KG1 (cell line): Measurements from ENCODE around the gene MLPH.
A peak's percentile ranks its signal among the peaks of the same experiment; 100 is the strongest.

Experiments
- DNase-seq: peaks from one replicate; lab custom pipeline; 2025; lab: John Stamatoyannopoulos, UW

Gene MLPH

DNA sequence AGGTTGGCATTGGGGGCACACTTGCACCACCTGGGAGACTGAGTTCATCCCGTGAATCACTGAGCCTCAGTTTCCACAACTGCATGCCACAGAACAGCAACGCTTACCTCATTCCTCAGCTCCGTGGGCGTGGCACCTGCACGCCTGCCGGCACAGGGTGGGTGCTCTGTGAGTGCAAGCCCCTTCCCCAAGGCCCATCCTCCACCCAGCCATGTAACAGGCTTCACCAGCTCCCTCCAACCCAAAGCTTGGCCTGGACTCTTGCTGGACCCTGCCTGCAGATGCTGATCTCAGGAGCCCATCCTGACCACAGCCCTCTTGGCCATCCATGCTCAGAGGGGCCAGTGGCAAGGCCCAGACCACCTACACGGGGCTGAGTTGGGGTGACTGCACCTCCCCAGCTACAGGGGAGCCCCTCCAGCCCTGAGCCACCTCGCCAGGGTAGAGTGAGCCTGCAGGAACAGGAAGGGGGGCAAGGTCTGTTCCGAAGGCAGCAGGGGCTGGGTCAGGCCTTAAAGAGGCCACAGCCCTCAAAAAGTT lies 81.1 kb downstream of the MLPH start:
- no peak for DNase-seq

DNA sequence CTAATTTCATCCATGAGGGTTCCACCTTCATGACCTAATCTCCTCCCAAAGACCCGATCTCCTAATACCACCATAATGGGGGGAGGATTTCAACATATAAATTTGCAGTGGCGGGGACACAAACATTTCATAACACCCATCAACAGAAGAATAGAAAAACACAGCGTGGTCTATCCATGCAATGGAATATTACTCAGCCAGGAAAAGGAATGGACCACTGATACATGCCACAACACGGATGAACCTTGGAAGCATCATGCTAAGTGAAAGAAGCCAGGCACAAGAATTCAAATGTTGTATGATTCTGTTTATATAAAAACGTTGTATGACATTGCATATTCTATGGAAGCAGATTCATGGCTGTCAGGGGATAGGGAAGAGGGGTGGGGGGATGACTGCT lies 82.0 kb downstream of the MLPH start:
- no peak for DNase-seq

DNA sequence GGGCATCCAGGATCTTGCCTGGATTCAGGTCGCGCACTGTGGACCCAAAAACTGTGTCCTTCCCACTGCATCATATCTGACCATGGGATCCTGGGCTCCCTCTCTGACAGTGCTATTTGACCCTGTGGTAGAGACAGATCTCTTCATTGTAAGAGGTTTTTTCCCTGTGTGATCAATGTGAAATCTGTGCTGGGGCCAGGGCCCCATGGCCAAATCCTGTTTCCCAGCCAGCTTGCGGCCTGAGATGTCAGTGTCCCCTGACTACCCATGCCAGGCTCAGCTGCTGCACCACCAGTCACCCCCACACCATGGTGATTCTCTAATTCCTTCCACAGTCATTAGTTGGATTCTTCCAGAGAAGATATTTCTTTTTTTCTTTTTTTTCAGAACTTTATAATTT lies 82.8 kb downstream of the MLPH start:
- DNase-seq: no peak

DNA sequence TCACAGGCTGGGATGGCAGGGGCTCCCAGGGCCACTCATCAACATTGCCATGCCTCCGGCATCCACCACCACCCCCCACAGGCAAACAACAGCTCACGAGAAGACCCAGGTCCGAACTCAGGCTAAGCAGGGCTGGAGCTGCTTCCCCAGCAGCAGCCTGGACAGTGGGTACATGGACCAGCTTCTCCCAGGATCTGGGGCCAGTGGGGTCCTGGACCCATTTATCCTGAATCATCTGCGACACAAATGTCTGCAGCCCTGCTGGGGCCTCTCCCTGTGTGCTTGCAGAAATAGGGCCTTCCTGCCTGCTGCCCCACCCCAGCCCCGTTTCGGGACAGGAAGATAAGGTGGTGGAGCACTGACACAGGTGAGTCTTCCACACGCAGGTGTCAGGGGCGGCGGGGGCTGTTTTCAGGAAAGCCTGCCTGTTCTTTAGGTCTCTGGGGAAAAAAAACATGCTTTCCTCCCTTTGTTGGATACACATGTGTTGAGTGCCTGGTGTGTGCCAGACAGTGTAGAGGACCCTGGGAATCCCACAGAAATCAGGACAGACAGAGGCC lies 83.8 kb downstream of the MLPH start:
- no peak for DNase-seq

DNA sequence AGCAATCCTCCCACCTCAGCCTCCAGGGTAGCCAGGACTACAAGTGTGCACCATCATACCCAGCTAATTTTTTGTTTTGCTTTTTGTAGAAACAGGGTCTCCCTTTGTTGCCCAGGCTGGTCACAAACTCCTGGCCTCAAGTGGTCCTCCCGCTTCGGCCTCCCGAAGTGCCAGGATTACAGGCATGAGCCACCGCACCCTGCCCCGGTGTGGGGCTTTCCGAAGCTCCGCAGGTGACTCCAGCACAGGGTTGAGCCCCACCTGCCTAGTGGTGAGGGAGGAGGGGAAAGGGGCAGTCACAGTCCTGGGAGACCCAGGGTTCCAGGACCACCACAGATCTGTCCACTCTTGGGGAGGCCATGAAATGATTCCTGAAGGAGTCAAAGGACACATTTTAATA lies 84.5 kb downstream of the MLPH start:
- no peak for DNase-seq

DNA sequence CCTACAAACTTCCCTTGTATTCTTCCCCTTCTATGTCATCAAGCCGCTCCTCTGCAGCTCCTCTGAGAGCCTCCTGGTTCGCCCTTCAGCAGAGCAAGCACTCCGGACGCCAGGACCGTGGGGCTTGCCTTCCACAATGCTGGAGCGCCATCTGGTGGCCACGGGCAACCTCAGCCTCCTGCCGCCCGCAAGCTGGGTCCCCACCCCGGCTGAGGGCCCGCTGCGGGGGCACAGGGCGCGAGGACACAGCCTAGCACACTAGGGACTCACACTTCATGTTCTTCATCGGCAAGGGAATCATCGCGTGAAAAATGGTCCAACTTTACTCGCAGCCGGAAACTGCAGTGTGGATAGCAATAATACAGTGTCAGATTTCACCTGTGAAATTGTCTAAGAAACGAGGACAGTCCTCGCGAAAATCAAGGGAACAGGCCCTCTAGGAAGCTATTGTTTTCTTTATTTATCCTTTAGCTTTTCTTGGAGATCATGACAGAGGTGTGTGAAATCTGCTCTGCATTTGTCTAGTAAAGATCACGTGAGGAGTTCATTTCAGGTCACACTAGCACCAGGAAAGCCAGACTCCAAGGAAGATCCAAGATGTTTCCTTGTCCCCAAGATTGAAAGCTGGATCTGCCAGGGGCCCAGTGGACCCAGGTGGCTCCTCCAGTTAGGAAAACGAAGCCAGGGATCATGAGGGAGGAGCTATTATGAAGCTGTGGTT lies 85.1 kb downstream of the MLPH start:
- peak; percentile 50 for DNase-seq

DNA sequence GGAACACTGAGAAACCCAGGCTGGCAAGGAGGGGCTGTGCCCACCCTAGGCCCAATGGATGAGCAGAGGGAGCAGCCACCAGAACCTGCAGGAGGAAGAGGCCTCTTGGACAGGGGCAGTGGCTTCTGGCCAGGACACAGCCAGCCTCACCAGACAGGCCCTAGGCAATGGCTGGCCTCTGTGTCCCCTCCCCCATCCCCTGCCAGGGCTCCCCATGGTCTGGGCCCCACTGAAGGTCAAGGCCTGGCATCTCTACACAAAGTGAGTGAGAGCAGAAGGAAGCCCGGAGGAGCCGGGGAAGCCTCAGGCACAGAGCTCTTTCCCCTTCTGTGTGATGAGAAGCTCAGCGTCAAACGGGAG lies 85.7 kb downstream of the MLPH start:
- no peak for DNase-seq

DNA sequence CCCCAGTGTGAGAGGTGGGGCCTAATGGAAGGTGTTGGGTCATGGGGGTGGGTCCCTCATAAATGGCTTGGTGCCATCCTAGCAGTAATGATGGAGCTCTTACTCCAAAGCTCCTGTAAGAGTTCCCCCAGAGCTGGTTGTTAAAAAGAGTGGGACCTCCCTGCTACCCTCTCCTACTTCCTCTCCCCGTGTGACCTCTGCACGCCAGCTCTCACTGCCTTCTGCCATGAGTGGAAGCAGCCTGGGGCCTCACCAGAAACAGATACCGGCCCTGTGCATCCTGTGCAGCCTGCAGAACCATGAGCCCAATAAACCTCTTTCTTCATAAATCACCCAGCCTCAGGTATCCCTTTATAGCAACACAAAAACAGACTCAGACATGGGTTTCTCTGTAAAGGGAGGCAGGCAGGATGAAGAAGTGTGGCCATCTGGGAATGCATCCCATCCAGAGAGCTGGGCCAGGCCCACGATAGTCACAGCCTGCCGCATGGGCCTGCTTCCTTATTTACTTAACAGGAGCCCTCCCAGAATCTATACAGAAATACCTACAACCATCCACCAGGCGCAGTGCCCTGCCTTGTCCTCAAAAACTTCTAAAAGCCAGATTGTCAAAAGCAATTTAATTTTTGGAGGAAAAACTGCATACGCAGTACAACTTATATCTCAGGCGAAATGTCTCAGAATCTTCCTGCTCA lies 86.8 kb downstream of the MLPH start:
- DNase-seq: no peak

DNA sequence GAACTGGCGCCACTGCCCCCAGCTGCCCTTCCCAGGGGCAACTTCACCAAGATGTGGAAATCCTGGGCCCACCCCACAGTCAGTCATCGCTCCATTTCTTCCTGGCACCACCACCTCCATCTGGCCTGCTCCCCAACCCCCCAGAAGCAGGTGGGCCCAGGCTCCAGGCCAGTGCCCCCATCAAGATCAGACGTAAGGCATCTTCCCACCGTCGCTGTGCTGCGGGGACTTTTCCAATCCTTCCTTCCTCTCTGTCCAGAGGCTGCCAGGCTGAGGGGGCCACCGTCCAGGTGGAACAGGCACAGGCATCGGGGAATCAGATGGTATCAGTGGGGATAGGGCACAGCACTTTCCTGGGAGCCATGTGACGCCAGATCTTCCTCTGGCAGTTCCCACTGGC lies 87.4 kb downstream of the MLPH start:
- no peak for DNase-seq

DNA sequence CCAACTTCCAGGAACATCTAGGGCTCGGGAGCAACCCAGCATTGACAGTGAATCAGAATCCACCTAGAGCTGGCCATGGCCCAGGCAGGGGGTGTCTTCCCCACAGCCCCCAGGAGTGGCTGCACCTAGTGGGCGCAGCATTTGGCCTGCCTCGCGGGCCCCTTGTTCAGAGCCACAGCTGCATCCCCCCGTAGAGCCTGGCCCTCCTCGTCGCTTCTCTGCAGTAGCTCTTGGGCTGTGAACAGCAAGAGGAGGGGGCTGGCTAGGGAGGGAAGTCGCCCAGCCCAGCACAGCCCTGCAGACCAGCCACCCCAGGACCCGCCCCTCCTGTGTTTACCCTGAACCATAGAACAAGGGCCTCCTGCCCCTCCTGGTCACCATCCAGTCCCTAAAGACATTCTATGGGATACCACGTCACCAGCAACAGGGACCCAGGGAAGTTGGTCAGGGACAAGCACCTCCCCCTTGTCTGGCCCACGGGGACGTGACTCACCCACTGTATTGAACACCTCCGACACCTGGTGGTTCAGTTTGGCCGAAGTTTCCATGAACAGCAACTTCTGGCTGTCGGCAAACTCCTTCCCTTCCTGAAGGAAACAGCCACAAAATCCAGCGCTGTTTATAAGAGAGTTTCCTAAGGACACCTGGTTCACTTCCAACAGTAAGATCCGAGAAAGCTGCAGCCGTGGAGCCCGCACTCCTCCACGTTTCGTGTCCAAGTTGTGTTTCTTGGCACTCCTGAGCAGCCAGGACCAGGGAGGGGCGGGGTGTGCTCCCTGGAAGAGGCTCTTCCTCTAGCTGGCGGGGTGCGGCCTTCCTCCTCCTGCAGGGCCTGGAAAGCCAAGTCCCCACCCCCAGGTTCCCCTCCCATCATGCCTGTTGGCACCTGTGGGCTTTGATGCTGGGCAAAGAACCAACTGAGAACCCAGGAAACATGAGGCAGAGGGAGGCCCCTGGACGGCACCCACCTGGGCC lies 88.1 kb downstream of the MLPH start:
- DNase-seq: no peak

DNA sequence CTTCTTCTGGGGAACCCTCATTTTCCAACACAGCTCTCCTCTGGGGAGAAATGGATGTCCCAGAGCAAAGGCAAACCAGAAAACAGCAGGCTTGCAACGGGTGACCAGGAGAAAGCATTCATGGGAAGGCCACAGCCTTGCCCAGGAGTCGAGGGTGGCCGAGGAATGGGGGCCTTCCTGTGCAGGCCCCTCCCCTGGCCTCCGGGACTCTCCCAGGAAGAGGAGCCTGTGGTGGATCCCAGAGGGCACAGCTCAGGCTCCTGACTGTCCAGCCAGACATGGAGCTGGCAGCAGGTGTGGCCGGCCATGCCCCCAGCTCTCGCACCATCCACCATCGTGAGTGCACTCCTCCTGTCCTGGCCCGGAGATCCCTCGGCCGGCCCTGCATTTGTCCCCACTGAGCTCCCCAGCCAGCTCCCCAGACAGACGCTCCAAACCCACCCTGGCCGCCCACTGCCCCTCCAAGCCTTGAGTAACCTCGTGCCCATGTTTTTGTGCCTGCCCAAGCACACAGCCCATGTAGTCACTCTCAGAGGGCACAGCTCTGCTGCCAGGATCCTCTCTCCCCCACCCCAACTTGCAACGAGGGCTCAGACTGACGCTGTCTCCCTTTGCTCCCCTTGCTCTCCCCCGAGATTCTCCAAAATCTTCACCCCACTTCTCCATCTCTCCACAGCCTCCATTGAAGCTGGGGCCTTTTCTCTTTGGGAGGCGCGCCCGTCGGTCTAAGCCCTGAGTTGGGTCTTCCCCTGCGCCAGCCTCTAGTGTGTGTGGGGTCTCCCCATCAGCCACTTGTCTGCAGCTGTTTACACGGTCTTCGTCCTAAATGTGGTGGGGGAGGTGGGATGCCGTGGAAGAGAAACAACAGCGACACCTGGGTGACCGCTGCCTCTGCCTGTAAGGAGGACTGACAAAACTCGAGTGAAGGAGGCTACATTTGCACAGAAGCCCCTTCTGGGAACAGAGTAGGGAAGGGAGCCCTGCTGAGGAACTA lies 89.1 kb downstream of the MLPH start:
- DNase-seq: no peak

DNA sequence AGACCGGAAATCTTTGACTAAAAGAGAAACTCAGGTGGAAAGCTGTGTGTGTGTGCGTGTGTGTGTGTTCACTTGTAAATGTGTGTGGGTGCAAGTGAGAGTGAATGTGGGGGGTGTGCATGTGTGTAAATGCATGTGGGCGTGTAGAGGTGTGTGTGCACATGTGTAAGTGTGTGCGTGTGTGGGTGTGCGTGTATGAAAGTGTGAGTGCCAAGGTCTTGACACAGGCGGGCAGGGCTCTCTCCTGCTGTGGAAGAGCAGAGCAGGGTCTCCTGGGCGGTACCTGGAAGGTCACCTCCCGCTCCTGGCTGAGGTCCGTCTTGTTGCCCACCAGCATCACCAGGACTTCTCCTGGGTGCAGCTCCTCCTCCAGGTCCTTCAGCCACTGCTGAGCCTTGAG lies 89.9 kb downstream of the MLPH start:
- no peak for DNase-seq

DNA sequence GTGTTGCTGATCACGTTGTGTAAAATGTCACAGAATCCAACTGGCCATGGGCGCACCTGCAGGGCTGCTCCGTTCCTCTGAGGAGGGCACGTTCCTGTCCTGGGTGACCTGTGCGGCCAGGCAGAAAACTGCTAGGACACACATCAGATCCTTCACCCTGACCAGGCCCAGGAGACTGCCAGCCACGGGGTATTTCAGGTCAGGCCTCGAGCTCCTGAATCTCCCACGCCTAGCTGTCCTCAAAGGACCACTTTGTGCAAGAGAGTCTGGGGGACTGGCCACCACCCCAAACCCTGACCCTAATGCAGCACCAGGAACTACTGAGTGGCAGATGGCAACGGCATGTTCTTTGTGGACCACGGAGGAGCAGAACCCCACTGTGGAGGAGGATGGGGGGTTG lies 90.4 kb downstream of the MLPH start:
- no peak for DNase-seq

DNA sequence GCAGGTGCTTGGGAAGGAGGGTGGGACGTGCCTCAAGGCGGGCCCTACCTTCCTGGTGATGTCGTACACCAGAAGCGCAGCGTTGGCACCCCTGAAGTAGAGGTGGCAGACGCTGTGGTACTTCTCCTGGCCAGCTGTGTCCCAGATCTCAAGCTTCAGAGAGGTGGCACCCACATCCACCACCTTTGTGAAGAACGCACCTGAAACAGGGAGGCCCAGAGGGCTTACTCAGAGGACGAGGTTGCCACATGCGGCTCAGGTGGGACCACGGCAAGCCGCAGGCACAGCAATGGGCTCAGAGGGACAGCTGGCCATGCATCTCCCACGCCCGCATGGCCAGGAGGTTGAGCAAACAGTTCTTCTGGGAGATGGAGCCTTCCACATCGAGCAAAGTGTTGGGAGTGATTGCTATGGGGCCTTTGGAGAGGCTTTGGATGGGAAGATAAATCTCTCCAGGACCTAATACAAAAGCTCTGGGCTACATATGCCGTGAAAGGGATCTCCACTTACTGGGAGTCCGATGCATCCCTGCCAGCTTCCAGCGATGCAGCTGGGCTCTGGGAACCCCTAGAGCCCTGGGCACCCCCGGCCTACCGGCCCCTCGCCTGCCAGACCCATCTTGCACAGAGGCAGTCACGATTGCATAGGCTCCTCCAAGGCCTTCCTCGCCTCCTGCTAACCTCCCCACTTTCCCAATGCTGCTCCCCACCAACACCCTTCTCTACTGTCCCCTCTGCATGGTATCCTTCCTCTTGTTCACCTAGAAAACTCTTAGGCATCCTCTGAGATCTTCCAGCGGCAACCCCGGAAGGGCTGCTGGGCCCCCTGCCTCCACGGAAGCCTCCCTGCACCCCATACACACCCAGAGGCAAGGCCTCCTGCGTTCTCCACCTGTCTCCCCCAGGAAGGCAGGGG lies 91.2 kb downstream of the MLPH start:
- no peak for DNase-seq

DNA sequence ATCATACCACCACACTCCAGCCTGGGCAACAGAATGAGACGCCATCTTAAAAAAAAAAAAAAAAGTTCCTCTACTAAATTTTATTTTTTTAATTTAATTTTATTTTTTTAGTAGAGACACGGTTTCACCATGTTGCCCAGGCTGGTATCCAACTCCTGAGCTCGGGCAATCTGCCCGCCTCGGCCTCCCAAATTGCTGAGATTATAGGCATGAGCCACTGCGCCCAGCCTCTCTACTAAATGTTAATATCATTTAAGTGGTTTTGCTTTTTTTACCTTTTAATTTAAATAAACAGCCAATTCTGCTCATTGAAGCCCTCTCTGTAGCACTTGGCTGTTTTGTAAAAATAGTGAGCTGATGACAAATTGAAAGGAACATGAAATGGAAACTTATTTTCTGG lies 94.3 kb downstream of the MLPH start:
- DNase-seq: no peak

DNA sequence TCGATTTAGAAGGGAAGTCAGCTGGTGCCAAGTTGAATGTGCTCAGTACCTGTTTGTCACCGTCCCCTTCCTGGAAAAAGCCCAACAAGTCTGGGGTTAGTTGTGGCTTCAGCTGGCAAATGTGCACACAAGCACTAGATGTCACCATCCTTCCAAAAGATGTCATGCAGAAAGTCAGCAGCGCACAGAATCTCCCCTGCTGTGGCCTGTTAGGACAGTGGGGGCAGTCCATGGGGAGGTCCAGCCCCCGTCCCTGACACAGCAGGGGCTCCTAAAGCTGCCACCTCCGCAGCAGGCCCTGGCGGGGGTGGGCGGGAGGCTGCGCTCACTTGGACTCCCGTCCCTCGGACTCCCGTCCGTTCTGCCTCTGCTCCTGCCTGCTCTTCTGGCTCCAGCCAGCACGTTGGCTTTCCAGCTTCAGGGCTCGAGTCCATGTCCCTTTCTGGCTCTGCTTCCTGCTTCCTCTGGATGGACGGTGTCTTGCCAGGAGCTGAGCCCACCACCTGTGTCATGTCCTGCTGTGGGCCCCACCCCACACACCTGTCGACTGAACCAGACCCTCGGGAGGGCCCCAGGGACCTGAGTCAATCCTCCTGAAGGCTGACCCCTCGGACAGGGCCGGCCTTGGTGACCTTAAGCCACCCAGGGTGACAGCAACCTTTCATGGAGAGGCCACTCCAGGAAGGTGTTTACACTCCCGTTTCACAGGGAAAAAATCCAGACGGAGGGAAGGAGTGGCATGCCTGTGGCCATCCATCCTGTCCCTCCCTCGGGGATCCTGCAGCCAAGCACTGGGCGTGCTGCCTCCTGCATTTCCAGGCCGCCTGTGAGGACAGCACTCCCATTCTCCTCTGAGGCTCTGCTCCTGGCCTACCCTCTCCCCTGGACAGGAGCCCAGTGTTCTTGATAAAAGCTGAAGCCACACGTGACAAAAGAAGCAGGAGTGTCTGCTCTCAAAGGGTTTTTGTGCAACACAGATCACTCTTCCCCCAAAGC lies 95.0 kb downstream of the MLPH start:
- peak; percentile 31 for DNase-seq

DNA sequence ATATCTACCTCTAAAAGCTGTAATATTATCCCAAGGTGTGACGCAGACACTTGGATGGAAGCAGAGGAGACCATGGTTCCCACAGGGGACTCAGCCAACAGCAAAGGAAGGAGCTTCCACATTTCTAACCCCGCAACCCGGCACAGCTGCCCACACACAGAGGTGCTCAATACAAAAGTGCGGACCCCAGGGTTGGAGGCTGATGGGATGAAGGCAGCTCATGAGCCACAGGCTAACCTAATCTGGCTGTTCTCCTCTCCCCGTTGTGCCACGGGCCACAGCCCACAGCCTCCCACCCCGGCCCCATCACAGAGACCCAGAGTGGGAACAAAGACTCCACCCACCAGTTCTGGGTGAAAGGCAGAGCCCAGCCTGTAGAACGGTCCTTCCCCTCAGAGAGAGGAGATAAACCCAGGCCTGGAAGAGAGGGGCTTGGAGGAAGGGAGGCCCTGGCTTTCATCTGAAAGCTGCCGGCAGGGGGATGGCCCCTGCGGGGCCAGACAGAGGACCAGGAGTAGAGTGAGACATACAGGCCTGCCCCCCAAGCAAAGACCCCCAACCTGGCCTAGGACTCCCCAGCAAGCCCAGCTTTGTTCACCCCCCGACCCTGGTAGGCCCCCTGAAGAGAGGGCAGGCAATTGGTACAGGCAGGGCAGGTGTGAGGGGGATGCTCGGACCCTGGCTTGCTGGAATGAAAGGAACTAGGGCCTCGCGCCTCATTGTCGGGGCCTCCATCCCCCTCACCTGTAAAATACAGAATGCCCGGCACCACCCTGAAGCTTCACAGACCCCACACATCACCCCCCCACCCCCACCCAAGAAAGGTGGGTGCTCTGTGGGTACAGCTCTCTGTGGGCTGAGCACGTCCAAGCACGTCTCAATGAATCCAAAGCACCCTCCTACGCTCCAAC lies 96.6 kb downstream of the MLPH start:
- no peak for DNase-seq
